Measurements from ENCODE around the gene NME7. TPM values are rescaled to one million over a fixed set of nuclear protein-coding genes. Genes with fewer than 3 reads are reported as not detected.

NME7 gene
- total RNA-seq, 1 experiment from 2014 or later = 13.8 TPM

DNA sequence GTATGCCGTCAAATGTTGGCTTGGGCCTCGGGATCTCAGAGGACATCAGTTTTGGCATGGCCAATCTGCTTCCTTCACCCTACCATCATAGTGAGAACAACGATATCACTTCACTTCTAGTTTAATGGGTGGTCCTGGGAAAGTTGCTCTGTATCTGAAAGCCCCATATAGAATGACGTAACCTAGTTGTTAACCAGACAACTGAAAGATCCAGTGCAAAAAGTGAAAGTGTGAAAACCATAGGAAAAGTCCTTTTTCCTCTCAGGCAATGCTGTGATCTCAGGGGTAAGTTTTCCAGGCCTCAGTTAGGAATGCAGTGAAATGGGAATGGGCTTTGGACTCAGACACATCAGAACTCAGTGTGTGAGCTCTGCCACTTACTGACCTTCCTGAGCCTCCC is 279.7 kb downstream of the NME7 start (continued):
- TF ChIP-seq NR2C2 (CRISPR knock-in tag; IDR thresholded peaks at IDR 0.05) = no peak
- no peak for TF ChIP-seq GABPB1 (CRISPR knock-in tag; IDR thresholded peaks at IDR 0.05)
- TF ChIP-seq, protein P1, sequence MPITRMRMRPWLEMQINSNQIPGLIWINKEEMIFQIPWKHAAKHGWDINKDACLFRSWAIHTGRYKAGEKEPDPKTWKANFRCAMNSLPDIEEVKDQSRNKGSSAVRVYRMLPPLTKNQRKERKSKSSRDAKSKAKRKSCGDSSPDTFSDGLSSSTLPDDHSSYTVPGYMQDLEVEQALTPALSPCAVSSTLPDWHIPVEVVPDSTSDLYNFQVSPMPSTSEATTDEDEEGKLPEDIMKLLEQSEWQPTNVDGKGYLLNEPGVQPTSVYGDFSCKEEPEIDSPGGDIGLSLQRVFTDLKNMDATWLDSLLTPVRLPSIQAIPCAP (CRISPR knock-in tag; IDR thresholded peaks at IDR 0.05) = no peak
- TF ChIP-seq, protein P2, sequence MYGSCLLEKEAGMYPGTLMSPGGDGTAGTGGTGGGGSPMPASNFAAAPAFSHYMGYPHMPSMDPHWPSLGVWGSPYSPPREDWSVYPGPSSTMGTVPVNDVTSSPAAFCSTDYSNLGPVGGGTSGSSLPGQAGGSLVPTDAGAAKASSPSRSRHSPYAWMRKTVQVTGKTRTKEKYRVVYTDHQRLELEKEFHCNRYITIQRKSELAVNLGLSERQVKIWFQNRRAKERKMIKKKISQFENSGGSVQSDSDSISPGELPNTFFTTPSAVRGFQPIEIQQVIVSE (CRISPR knock-in tag; IDR thresholded peaks at IDR 0.05; ENCODE audit: borderline replicate concordance) = no peak
- TF ChIP-seq, protein P3, sequence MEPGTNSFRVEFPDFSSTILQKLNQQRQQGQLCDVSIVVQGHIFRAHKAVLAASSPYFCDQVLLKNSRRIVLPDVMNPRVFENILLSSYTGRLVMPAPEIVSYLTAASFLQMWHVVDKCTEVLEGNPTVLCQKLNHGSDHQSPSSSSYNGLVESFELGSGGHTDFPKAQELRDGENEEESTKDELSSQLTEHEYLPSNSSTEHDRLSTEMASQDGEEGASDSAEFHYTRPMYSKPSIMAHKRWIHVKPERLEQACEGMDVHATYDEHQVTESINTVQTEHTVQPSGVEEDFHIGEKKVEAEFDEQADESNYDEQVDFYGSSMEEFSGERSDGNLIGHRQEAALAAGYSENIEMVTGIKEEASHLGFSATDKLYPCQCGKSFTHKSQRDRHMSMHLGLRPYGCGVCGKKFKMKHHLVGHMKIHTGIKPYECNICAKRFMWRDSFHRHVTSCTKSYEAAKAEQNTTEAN (CRISPR knock-in tag; IDR thresholded peaks at IDR 0.05) = no peak
- TF ChIP-seq ZNF232 (CRISPR knock-in tag; IDR thresholded peaks at IDR 0.05) = no peak
- no peak for TF ChIP-seq ATF1 (CRISPR knock-in tag; IDR thresholded peaks at IDR 0.05)

DNA sequence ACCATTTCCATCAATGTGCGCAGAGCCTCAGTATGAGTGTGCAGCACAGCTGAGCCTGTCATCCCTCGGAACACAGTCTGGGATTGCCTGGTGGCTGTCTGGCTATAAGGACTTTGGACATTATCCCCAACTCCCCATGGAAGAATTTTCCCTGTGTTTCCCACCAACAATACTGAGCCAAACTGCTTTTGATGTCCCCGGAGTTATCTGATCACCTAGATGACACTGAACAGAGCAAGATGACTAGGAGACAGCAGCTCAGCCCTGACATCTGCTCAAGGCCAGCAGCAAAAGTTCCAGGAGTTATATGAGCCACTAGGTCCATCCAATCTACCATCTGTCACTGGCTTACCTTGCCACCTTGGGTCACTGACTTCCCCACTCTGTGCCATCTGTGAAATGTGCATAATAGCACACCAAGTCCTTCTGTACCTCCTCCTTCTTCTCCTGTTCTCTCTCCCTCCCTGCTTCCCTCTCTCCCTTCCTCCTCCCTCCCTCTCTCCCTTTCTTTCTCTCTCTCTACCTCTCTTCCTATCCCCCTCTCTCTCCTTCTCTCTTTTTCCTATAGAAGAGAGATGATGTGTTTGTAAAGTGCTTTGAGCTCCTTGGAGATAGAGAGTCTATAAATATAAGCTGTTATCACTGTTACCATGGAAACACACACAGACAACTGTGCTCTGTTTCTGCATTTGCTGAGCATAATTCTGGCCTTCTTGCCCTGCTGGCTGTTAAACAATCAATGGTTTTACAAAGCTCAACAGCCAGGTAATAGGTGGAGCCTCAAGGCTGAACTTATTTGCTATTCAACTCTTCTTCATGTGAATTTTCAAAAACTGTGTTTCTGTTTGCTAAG is 280.8 kb downstream of the NME7 start:
- no peaks in the 10 kb centered on the region for H3K27me3 Mint-ChIP-seq (ENCODE audit: low read depth)
- no peak for ATAC-seq
- no peaks in the 10 kb centered on the region for H3K36me3 Mint-ChIP-seq
- no peaks in the 10 kb centered on the region for H3K9me3 Mint-ChIP-seq
- POLR2A ChIA-PET = no interaction called here
- H3K27ac Mint-ChIP-seq = no peak overlapping the region
- H3K4me3 Mint-ChIP-seq = no peak overlapping the region
- CTCF ChIA-PET = no interaction called here
- no peak for DNase-seq (ENCODE audit: low spot score)
- H3K4me1 Mint-ChIP-seq = peaks cover 7% of the 10 kb centered on the region
- TF ChIP-seq PRRX2 (CRISPR knock-in tag; IDR thresholded peaks at IDR 0.05) = no peak
- TF ChIP-seq, protein P4, sequence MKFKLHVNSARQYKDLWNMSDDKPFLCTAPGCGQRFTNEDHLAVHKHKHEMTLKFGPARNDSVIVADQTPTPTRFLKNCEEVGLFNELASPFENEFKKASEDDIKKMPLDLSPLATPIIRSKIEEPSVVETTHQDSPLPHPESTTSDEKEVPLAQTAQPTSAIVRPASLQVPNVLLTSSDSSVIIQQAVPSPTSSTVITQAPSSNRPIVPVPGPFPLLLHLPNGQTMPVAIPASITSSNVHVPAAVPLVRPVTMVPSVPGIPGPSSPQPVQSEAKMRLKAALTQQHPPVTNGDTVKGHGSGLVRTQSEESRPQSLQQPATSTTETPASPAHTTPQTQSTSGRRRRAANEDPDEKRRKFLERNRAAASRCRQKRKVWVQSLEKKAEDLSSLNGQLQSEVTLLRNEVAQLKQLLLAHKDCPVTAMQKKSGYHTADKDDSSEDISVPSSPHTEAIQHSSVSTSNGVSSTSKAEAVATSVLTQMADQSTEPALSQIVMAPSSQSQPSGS (CRISPR knock-in tag; IDR thresholded peaks at IDR 0.05; ENCODE audit: borderline replicate concordance, low read depth) = no peak

DNA sequence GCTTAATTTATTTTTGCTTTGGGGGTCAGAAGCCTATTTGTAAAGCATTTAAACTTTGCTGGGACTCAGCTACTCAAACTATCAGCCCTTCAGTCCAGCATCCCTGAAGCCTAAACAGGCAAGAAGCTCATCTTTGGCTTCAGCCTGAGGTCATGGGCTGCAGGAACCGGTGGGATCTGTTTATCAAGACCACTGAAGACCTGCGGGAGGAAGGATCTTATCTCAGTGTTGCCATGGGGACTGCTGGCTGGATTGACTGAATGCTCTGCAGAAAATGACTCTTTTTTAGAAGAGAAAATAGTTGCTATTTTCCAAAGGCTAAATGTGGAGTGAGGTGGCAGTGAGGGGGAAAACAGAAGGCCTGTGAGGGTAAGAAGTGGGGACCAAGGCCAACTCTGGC is 281.7 kb downstream of the NME7 start:
- Mint-ChIP-seq H3K36me3 (no peaks in the 10 kb centered on the region), H3K4me3 (no peak overlapping the region), H3K27ac (no peak overlapping the region), H3K9me3 (no peaks in the 10 kb centered on the region), H3K4me1 (peaks cover 7% of the 10 kb centered on the region), H3K27me3 (ENCODE audit: low read depth) (no peaks in the 10 kb centered on the region)
- ATAC-seq (no peak), DNase-seq (ENCODE audit: low spot score) (no peak)
- POLR2A ChIA-PET = no interaction called here
- TF ChIP-seq, protein P2 (CRISPR knock-in tag; IDR thresholded peaks at IDR 0.05; ENCODE audit: borderline replicate concordance) = no peak
- TF ChIP-seq, protein P5, sequence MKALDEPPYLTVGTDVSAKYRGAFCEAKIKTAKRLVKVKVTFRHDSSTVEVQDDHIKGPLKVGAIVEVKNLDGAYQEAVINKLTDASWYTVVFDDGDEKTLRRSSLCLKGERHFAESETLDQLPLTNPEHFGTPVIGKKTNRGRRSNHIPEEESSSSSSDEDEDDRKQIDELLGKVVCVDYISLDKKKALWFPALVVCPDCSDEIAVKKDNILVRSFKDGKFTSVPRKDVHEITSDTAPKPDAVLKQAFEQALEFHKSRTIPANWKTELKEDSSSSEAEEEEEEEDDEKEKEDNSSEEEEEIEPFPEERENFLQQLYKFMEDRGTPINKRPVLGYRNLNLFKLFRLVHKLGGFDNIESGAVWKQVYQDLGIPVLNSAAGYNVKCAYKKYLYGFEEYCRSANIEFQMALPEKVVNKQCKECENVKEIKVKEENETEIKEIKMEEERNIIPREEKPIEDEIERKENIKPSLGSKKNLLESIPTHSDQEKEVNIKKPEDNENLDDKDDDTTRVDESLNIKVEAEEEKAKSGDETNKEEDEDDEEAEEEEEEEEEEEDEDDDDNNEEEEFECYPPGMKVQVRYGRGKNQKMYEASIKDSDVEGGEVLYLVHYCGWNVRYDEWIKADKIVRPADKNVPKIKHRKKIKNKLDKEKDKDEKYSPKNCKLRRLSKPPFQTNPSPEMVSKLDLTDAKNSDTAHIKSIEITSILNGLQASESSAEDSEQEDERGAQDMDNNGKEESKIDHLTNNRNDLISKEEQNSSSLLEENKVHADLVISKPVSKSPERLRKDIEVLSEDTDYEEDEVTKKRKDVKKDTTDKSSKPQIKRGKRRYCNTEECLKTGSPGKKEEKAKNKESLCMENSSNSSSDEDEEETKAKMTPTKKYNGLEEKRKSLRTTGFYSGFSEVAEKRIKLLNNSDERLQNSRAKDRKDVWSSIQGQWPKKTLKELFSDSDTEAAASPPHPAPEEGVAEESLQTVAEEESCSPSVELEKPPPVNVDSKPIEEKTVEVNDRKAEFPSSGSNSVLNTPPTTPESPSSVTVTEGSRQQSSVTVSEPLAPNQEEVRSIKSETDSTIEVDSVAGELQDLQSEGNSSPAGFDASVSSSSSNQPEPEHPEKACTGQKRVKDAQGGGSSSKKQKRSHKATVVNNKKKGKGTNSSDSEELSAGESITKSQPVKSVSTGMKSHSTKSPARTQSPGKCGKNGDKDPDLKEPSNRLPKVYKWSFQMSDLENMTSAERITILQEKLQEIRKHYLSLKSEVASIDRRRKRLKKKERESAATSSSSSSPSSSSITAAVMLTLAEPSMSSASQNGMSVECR (CRISPR knock-in tag; IDR thresholded peaks at IDR 0.05; ENCODE audit: borderline replicate concordance) = no peak
- TF ChIP-seq EMX1 (CRISPR knock-in tag; IDR thresholded peaks at IDR 0.05) (no peak), NR2C2 (CRISPR knock-in tag; IDR thresholded peaks at IDR 0.05) (no peak), ATF1 (CRISPR knock-in tag; IDR thresholded peaks at IDR 0.05) (no peak), NFE2L1 (CRISPR knock-in tag; IDR thresholded peaks at IDR 0.05) (no peak), ZNF396 (CRISPR knock-in tag; IDR thresholded peaks at IDR 0.05; ENCODE audit: borderline replicate concordance) (no peak)
- TF ChIP-seq, protein P3 (CRISPR knock-in tag; IDR thresholded peaks at IDR 0.05) = no peak
- TF ChIP-seq, protein P6, sequence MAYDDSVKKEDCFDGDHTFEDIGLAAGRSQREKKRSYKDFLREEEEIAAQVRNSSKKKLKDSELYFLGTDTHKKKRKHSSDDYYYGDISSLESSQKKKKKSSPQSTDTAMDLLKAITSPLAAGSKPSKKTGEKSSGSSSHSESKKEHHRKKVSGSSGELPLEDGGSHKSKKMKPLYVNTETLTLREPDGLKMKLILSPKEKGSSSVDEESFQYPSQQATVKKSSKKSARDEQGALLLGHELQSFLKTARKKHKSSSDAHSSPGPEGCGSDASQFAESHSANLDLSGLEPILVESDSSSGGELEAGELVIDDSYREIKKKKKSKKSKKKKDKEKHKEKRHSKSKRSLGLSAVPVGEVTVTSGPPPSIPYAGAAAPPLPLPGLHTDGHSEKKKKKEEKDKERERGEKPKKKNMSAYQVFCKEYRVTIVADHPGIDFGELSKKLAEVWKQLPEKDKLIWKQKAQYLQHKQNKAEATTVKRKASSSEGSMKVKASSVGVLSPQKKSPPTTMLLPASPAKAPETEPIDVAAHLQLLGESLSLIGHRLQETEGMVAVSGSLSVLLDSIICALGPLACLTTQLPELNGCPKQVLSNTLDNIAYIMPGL (CRISPR knock-in tag; IDR thresholded peaks at IDR 0.05) = no peak
- CTCF ChIA-PET = interaction anchor here (0.6 kb wide), 1 partner anchor 14 kb away, joined by 3 read pairs; no protein-coding TSS in a partner anchor

All from WTC11 (cell line).